Head of caudate nucleus (tissue), 42 donors: ENCODE data around the gene THAP11.
"Not testable (repeated sequence)": the region's sequence is repeated elsewhere in the genome, so short reads cannot be mapped to it uniquely, and the experiment has no call there.

ENCODE experiments used
- DNase-seq, 42 donors: peaks; one replicate each; pipeline versions ENCODE4 v3.0.0 to v3.0.0-alpha.2; 2020 to 2021; ENCODE audit warnings: mixed read lengths in 7 of 42
- intact Hi-C: fragments of 100-400 bp; cut with DNase I; formaldehyde crosslinking; loops from one replicate; pipeline ENCODE4 v1.15.0; 2022

The THAP11 gene

DNA sequence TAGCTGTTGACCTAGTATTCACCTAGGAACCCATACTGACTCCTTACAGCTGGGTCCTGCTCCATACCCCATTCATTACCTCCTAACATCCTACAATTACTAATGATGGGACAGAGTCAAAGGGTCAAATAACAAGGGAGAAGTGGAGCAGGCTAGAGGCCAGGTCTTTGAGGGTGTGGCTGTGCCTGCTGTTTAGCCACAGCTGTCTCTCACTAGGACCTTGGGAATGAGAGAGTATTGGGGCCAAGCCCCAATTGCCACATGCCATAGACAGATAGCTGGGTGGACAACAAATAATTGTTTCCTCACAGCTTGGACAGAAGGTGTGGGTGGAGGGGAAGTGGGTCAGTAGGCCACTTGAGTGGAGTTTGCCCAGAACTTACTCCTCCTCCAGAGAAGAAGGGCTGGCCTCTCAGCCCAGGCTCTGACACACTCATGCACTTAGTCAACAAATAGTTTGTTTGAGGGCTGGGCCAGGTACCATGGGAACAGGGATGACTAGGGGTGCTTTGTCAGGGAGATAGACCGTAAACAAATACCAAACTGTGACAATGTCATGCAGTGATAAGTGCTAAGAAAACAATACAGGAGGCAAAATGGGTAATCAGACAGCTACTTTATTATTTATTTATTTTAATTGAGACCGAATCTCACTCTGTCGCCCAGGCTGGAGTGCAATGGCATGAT, 15.6 kb downstream of the THAP11 start:
- peak in 4 of 42 donors; percentile 21 to 77 (median 40) for DNase-seq
- intact Hi-C loops: no loop called here

GRCh38 chr16:67858500-67858899, 16.4 kb downstream of the THAP11 start:
- no peak for DNase-seq

GRCh38 chr16:67860589-67861398, 18.7 kb downstream of the THAP11 start:
- intact Hi-C loops: no loop called here
- DNase-seq: no peak

More at GRCh38 chr16:67858500-67858899, 16.4 kb downstream of the THAP11 start:
- intact Hi-C loops: no loop called here

DNA sequence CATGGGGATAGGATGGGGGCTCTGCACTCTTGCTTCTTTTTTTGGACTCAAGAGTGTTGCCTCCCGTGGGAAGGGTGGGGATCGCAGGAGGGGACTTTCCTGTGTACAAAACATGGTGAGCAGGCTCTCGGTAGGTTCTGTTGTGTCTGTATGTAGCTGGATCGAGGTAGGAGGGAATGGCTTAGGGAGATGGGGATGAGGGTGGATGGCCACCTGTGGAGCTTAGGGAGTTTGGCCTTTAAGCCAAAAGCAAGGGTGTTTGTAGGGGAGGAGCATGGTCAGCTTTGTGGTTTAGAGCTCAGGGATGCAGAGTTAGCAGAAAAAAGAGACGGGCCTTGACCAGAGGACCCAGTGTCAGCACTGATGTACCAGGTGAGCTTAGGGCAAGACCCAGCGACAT, 19.8 kb downstream of the THAP11 start:
- intact Hi-C loops: no loop called here
- no peak for DNase-seq

DNA sequence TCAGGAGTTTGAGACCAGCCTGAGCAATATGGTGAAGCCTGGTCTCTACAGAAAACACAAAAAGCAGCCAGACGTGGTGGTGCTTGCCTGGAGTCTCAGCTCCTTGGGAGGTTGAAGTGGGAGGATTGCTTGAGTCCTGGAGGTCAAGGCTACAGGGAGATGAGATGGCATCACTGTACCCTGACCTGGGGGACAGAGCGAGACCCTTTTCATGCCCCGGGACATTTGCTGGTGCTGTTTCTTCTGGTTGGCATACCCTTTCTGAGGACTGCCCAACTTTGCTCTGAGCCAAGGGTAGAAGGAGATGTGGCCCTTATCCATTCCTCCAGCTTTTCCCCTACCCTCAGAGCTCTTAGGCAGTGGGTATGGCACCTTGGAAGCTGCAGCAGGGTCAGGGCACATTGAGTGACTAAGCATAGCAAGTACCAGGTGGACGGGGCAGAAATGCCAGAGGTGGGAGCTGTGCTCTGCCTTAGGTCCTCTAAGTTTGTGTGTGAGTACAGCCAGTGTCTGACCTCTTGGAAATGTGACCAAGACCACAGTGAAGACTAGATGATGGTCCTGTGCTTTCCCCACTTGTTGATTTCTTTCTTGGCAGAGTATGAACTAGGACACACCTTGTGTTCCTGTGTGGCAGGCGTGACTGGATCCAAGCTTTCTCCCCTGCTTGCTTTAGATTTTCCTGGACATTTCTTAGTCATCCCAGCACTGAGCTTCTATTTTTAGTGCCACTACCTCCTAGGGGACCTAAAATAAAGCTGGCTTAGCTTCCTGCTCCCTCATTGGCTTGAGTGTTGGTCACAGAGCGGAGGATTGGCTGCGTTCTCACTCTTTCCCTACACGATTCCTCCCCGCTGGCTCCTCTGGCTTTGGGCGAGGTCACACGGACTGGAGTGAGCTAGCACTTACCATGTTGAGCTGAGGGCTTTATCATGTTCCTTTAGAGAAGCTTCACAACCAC, 20.8 kb downstream of the THAP11 start:
- DNase-seq: peak in 3 of 42 donors; percentile 17 to 49 (median 36)
- intact Hi-C loops: no loop called here

DNA sequence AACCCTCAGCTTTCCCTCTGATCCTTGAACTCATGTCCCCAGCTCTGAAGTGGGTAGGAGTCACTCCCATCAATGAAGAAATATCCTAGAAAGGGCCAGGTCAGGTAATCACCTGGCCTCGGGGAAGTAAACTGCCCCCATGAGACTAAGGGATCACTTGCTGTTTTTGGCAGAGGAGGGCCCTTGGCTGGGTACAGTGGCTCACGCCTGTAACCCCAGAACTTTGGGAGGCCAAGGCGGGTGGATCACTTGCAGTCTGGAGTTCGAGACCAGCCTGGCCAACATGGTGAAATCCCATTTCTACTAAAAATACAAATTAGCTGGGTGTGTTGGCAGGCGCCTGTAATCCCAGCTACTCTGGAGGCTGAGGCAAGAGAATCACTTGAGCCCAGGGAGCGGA, 21.9 kb downstream of the THAP11 start:
- DNase-seq, intact Hi-C loops: not testable (repeated sequence)

- no peak for DNase-seq
- intact Hi-C loops: no loop called here
Measured at GRCh38 chr16:67864594-67864993, 22.5 kb downstream of the THAP11 start.

GRCh38 chr16:67865318-67865717, 23.2 kb downstream of the THAP11 start:
- intact Hi-C loops: no loop called here
- no peak for DNase-seq

GRCh38 chr16:67868290-67868689, 26.2 kb downstream of the THAP11 start:
- no peak for DNase-seq
- intact Hi-C loops: no loop called here

DNA sequence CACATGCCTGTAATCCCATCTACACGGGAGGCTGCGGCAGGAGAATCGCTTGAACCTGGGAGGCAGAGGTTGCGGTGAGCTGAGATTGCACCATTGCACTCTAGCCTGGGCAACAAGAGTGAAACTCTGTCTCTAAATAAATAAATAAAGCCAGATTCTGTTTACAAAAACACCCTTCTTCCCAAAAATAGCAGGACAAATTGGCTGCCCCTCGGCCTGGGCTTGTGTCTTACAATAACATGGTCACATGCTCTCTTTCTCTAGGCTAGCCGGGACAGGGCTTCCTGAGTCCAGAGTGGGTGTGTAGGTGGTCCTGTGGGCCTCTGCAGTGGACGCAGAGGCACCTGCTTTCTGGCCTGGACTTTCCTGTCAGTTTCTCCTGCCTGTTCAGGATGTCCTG, 27.5 kb downstream of the THAP11 start:
- no peak for DNase-seq
- intact Hi-C loops: no loop called here

GRCh38 chr16:67871256-67871655, 29.1 kb downstream of the THAP11 start:
- intact Hi-C loops: no loop called here
- no peak for DNase-seq

GRCh38 chr16:67872131-67872630, 30.1 kb downstream of the THAP11 start:
- intact Hi-C loops: no loop called here
- no peak for DNase-seq

DNA sequence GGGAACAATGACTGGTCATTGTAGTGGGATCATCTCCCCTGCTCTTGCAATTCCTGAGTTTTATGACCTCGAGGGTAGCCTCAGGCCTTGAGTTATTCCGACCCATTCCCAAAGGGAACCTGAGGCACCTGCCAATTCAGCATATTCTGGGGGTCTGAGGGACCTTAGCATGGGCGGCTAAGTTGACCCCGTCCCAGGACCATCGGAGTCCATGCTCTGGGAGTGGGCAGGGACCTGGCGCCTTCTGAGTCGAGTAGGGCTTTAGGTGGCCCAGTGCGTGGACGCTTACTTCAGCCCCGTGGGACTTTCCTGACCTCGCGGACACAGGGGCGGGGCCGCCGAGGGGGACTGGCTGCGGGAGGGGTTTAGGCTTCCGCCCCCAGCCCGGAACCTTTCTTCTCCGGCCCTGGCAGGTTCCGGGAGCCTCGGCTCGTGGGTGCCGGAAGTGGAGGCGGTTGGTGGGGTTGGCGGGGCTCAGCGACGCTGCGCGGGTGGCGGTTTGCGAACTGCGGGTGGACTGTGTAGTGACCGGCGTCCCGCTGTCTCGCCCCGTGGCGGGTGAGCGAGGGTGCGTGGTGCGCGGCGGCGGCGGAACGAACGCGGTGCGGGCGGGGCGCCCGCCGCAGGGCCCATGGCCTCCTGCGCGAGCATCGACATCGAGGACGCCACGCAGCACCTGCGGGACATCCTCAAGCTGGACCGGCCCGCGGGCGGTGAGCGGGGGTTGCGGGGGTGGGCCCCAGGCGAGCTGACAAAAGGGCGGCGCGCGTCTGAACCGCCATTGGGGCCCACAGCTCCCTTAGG, 30.7 kb downstream of the THAP11 start, which contains the start of gene EDC4:
Gene EDC4 (plus strand): TSS at position 422 of the 804 bp plus-strand sequence. CDS start 210 bp downstream, at position 632.
- intact Hi-C loops: no loop called here
- peak; percentile 52 to 93 (median 84) for DNase-seq

DNA sequence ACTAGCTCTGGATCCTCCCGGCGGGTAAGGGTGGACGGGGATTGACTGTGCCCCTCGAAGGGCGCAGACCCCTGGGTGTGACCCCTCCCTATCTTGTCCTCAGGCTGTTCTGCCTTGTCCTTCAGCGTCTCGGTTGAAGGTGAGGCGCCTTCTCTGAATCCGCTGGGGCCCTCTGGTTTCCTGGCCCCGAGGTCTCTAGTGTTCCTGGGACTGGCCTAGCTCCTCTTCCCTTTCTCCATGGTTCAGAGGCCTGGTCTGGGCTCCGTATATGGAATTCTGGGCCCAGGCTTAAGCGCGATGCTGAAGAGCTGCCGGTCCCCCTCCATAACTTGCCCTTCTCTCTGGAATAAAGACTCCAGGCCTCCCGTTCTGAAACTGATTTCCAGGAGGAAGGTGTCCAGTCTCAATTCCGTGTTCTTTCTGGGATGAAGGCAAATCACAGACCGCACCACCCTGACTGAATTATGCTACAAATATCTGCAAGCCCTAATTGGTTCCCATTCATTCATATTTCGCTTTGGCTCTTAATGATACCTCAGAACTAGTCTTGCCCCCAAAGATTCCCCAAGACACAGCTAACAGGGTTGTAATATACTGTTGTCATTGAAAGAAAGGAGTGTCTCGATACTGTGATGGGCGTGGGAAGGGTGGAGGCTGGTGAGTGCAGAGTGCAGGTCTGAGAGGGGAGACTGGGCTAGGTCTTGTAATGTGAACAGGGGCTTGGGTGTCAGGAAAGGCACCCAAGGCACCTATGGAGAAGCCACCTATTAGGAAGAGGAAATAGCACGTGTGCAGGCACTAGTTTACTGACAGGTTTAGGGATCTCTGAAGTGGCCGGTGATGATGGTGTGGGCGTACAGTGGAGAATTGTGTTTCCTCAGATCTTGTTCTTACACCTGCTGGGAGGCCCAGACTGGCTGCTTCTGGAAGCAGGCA, 31.6 kb downstream of the THAP11 start:
- intact Hi-C loops: no loop called here
- DNase-seq: peak in 4 of 42 donors; percentile 11 to 52 (median 26)

GRCh38 chr16:67874372-67874771, 32.3 kb downstream of the THAP11 start:
- intact Hi-C loops: no loop called here
- no peak for DNase-seq

- no peak for DNase-seq
- intact Hi-C loops: no loop called here
Measured at GRCh38 chr16:67877064-67877463, 34.9 kb downstream of the THAP11 start.

GRCh38 chr16:67878232-67878631, 36.1 kb downstream of the THAP11 start:
- no peak for DNase-seq
- intact Hi-C loops: no loop called here
